CD14-positive monocyte (primary cell): ENCODE data around the gene CPT1A. TPM values are rescaled to one million over a fixed set of nuclear protein-coding genes. Genes with fewer than 3 reads are reported as not detected.
"Not testable (repeated sequence)": the region's sequence is repeated elsewhere in the genome, so short reads cannot be mapped to it uniquely, and the experiment has no call there.

Source experiments
- DNase-seq, 3 donors: peaks; one replicate each; pipeline ENCODE4 v3.0.0-alpha.2; 2011 to 2022
- H2AFZ ChIP-seq: 2 replicates; pipeline ENCODE4 v1.6.0; 2012; ENCODE audit warnings: mild to moderate bottlenecking, low read depth, low read length, inconsistent platforms; ENCODE audit not compliant: insufficient read depth, poor library complexity, severe bottlenecking
- H3K27ac ChIP-seq, 2 donors: 1 replicate in 1 of 2; 2 replicates in 1 of 2; pipeline ENCODE4 v1.5.1; 2012 to 2013; ENCODE audit warnings: low read length in 2 of 2, control low read depth in 1 of 2, inconsistent platforms in 1 of 2, low read depth in 1 of 2, mild to moderate bottlenecking in 1 of 2
- H3K27me3 ChIP-seq, 2 donors: one replicate each; pipeline versions ENCODE4 v1.6.0 to v1.6.1; 2011 to 2013; ENCODE audit warnings: low read length in 2 of 2; ENCODE audit not compliant: control insufficient read depth in 2 of 2, insufficient read depth in 2 of 2
- H3K36me3 ChIP-seq, 2 donors: replicated peaks in 1 of 2; 1 replicate in 1 of 2; 2 replicates in 1 of 2; pipeline versions ENCODE4 v1.5.1 to v1.6.1; 2012 to 2013; ENCODE audit warnings: low read length in 2 of 2, control low read depth in 1 of 2, inconsistent platforms in 1 of 2, mild to moderate bottlenecking in 1 of 2; ENCODE audit not compliant: insufficient read depth in 2 of 2, control insufficient read depth in 1 of 2
- H3K4me1 ChIP-seq, 2 donors: 1 replicate in 1 of 2; 2 replicates in 1 of 2; pipeline versions ENCODE4 v1.5.1 to v1.6.1; 2012 to 2013; ENCODE audit warnings: low read length in 2 of 2, control low read depth in 1 of 2, inconsistent platforms in 1 of 2, mild to moderate bottlenecking in 1 of 2, moderate library complexity in 1 of 2; ENCODE audit not compliant: insufficient read depth in 2 of 2, control insufficient read depth in 1 of 2
- H3K4me2 ChIP-seq: replicated peaks from 2 replicates; pipeline ENCODE3; 2012; ENCODE audit warnings: low read length, moderate library complexity, mild to moderate bottlenecking; ENCODE audit not compliant: poor library complexity, severe bottlenecking; ENCODE audit errors: extremely low read depth
- H3K4me3 ChIP-seq, 3 experiments: fragments of 200-600 bp in 1 of 3; sonication (generic) in 1 of 3; replicated peaks in 1 of 3; 1 replicate in 2 of 3; 2 replicates in 1 of 3; pipeline ENCODE4 v1.5.1; 2011 to 2013; ENCODE audit warnings: low read length in 3 of 3, mild to moderate bottlenecking in 3 of 3, control low read depth in 2 of 3, low read depth in 2 of 3, inconsistent platforms in 1 of 3, moderate library complexity in 1 of 3
- H3K79me2 ChIP-seq: 2 replicates; pipeline ENCODE4 v1.6.0; 2012; ENCODE audit warnings: mild to moderate bottlenecking, control low read depth, inconsistent platforms, low read length, moderate library complexity; ENCODE audit not compliant: insufficient read depth
- H3K9ac ChIP-seq: 2 replicates; pipeline ENCODE4 v1.6.0; 2017; ENCODE audit warnings: low read length, mild to moderate bottlenecking; ENCODE audit not compliant: insufficient read depth, poor library complexity, severe bottlenecking
- H3K9me3 ChIP-seq, 2 donors: replicated peaks in 1 of 2; 1 replicate in 1 of 2; 2 replicates in 1 of 2; pipeline versions ENCODE4 v1.5.1 to v1.6.1; 2012 to 2013; ENCODE audit warnings: low read length in 2 of 2, control low read depth in 1 of 2; ENCODE audit not compliant: control insufficient read depth in 1 of 2, insufficient read depth in 1 of 2
- H4K20me1 ChIP-seq: 2 replicates; pipeline ENCODE4 v1.6.0; 2012; ENCODE audit warnings: mild to moderate bottlenecking, low read length, control low read depth, moderate library complexity; ENCODE audit not compliant: insufficient read depth
- H3K27ac Mint-ChIP-seq, 7 donors: one replicate each; pipeline ENCODE4 v1.8.0; 2020; ENCODE audit warnings: mild to moderate bottlenecking in 7 of 7, mixed read lengths in 7 of 7, moderate library complexity in 6 of 7, inconsistent platforms in 2 of 7
- H3K27me3 Mint-ChIP-seq, 3 donors: one replicate each; pipeline ENCODE4 v1.8.0; 2021 to 2022; ENCODE audit warnings: low read depth in 3 of 3, mild to moderate bottlenecking in 3 of 3, mixed read lengths in 3 of 3, moderate library complexity in 3 of 3, inconsistent platforms in 1 of 3
- H3K36me3 Mint-ChIP-seq, 2 donors: one replicate each; pipeline ENCODE4 v1.8.0; 2020; ENCODE audit warnings: mixed read lengths in 2 of 2, inconsistent platforms in 1 of 2, mild to moderate bottlenecking in 1 of 2
- H3K4me1 Mint-ChIP-seq: one replicate; pipeline ENCODE4 v1.8.0; 2020; ENCODE audit warnings: mild to moderate bottlenecking, mixed read lengths
- H3K4me3 Mint-ChIP-seq, 2 donors: one replicate each; pipeline ENCODE4 v1.8.0; 2020; ENCODE audit warnings: mild to moderate bottlenecking in 2 of 2, mixed read lengths in 2 of 2, moderate library complexity in 1 of 2
- H3K9me3 Mint-ChIP-seq, 7 donors: one replicate each; pipeline ENCODE4 v1.8.0; 2020 to 2022; ENCODE audit warnings: mixed read lengths in 7 of 7, mild to moderate bottlenecking in 6 of 7, moderate library complexity in 6 of 7, inconsistent platforms in 2 of 7
- CTCF ChIP-seq: fragments of 200-600 bp; IDR thresholded peaks from one replicate; pipeline ENCODE4 v1.8.0; 2022; ENCODE audit warnings: antibody characterized with exemption, mild to moderate bottlenecking
- WGBS: methylation state at CpG from one replicate; pipeline ENCODE4 v1.1.5; 2013; ENCODE audit warnings: missing lambda C conversion rate; ENCODE audit not compliant: insufficient coverage; 5-methylcytosine and 5-hydroxymethylcytosine counted together
- intact Hi-C, 2 donors: fragments of 100-400 bp; cut with micrococcal nuclease; formaldehyde crosslinking; loops; one replicate each; pipeline versions ENCODE4 v1.15.0 to v1.15.1; 2023
- polyA plus RNA-seq, 3 donors: library from polyadenylated mRNA; depleted of rRNA in 1 of 3; unstranded in 2 of 3; stranded (reverse) in 1 of 3; fragments of 300-500 nt in 2 of 3; fragments of >200 nt in 1 of 3; fragmentation: Illumina TruSeq in 2 of 3; gene quantifications; 1 replicate in 2 of 3; 2 replicates in 1 of 3; pipeline ENCODE4 v1.2.3, GENCODE V29; 2012 to 2021

Gene CPT1A
- polyA plus RNA-seq, 3 donors = 5.6 to 42.5 (median 7.0) TPM

GRCh38 chr11:68857037-68857586, 15.4 kb upstream of the CPT1A start:
- Histone ChIP-seq H3K4me1 (peaks cover 14 to 19% of the 10 kb centered on the region in 2 donors), H4K20me1 (no peaks in the 10 kb centered on the region), H3K27ac (no peak overlapping the region), H3K36me3 (no peaks in the 10 kb centered on the region), H3K9ac (no peak overlapping the region), H3K27me3 (peaks cover 3 to 11% of the 10 kb centered on the region in 2 donors), H3K4me3 (no peak overlapping the region), H3K4me2 (no peak overlapping the region), H3K9me3 (no peaks in the 10 kb centered on the region), H3K79me2 (no peaks in the 10 kb centered on the region), H2AFZ (no peak overlapping the region)
- peaks cover 2 to 14% (median 4%) of the 10 kb centered on the region in 7 donors for H3K9me3 Mint-ChIP-seq
- intact Hi-C loops = no loop called here
- no CpG with 5 or more reads among the region's 8 CpGs for whole genome bisulfite sequencing
- H3K27me3 Mint-ChIP-seq = peaks cover 19 to 23% (median 23%) of the 10 kb centered on the region in 3 donors
- H3K4me1 Mint-ChIP-seq = peaks cover 17% of the 10 kb centered on the region
- no peaks in the 10 kb centered on the region for H3K36me3 Mint-ChIP-seq
- H3K4me3 Mint-ChIP-seq = no peak overlapping the region
- no peak for DNase-seq
- no peak overlapping the region for H3K27ac Mint-ChIP-seq
- no peak for TF ChIP-seq CTCF

GRCh38 chr11:68856425-68857030, 14.8 kb upstream of the CPT1A start:
- H3K4me2 ChIP-seq, H4K20me1 ChIP-seq, H2AFZ ChIP-seq, H3K4me3 ChIP-seq, H3K9ac ChIP-seq, intact Hi-C loops, H3K27ac ChIP-seq, H3K4me3 Mint-ChIP-seq, H3K36me3 ChIP-seq, DNase-seq, H3K79me2 ChIP-seq, H3K9me3 ChIP-seq, H3K27ac Mint-ChIP-seq, H3K36me3 Mint-ChIP-seq: not testable (repeated sequence)
- Histone ChIP-seq H3K4me1 (peaks cover 14 to 19% of the 10 kb centered on the region in 2 donors), H3K27me3 (peaks cover 3 to 11% of the 10 kb centered on the region in 2 donors)
- Mint-ChIP-seq H3K27me3 (peaks cover 19 to 23% (median 23%) of the 10 kb centered on the region in 3 donors), H3K9me3 (peaks cover 2 to 14% (median 4%) of the 10 kb centered on the region in 7 donors), H3K4me1 (peaks cover 19% of the 10 kb centered on the region)
- WGBS = 95% methylated on average over 10 of the region's 21 CpGs
